ENCODE measurements around the gene RNF41. TPM values are rescaled to one million over a fixed set of nuclear protein-coding genes. Genes with fewer than 3 reads are reported as not detected.

RNF41 gene
- total and polyA plus RNA-seq, 3 donors from 2014 or later = 49.3 to 70.2 (median 63.7) TPM

DNA sequence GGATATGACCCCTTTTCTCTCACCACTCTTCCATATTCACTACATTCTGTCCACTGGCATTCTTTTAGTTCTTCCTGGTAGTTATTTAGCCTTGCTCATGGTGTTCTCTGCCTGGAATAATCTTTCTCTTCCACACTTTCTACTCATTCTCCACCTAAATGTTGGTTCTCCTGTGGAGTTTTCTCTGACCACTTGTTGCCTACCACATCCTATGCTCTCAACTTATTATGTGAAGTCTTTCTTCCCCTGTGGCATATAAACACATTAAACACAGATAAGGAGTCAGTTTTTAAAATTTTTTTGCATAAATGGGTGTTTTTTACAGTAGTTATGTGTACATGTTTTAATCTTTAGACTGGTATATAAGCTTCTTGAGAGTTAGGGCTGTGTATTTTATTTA is 29.1 kb downstream of the RNF41 start:
- Histone ChIP-seq H3K27me3 (no peaks in the 10 kb centered on the region), H3K27ac (no peak overlapping the region), H3K4me3 (no peak overlapping the region), H3K4me1 (peaks cover 14% of the 10 kb centered on the region), H3K9me3 (no peaks in the 10 kb centered on the region), H3K36me3 (ENCODE audit: low read depth, missing control alignments) (no peaks in the 10 kb centered on the region)
- no peak for TF ChIP-seq POLR2A (IDR thresholded peaks at IDR 0.05)
- TF ChIP-seq, protein P1, sequence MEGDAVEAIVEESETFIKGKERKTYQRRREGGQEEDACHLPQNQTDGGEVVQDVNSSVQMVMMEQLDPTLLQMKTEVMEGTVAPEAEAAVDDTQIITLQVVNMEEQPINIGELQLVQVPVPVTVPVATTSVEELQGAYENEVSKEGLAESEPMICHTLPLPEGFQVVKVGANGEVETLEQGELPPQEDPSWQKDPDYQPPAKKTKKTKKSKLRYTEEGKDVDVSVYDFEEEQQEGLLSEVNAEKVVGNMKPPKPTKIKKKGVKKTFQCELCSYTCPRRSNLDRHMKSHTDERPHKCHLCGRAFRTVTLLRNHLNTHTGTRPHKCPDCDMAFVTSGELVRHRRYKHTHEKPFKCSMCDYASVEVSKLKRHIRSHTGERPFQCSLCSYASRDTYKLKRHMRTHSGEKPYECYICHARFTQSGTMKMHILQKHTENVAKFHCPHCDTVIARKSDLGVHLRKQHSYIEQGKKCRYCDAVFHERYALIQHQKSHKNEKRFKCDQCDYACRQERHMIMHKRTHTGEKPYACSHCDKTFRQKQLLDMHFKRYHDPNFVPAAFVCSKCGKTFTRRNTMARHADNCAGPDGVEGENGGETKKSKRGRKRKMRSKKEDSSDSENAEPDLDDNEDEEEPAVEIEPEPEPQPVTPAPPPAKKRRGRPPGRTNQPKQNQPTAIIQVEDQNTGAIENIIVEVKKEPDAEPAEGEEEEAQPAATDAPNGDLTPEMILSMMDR (IDR thresholded peaks at IDR 0.05) = no peak
- intact Hi-C loops (cut with DNase I; ENCODE audit: low total_unique reads) = no loop called here
- no peak for DNase-seq

- intact Hi-C loops (cut with DNase I; ENCODE audit: low total_unique reads) = no loop called here
- Histone ChIP-seq H3K27me3 (no peaks in the 10 kb centered on the region), H3K27ac (peak overlapping the region; percentile 92 to 97), H3K4me3 (peak overlapping the region; percentile 80 to 89), H3K9me3 (no peaks in the 10 kb centered on the region), H3K36me3 (ENCODE audit: low read depth, missing control alignments) (no peaks in the 10 kb centered on the region), H3K4me1 (peaks cover 15% of the 10 kb centered on the region)
- TF ChIP-seq POLR2A (IDR thresholded peaks at IDR 0.05) = no peak
- TF ChIP-seq, protein P1 (IDR thresholded peaks at IDR 0.05) = no peak
- DNase-seq = no peak
- WGBS, 2 donors = 13 to 14% methylated on average over 9 of the region's 9 CpGs
Measured at GRCh38 chr12:56190695-56191155, 31.0 kb downstream of the RNF41 start.

- WGBS, 2 donors = 1% methylated on average over 40 to 42 of the region's 42 CpGs
- Histone ChIP-seq H3K36me3 (ENCODE audit: low read depth, missing control alignments) (no peaks in the 10 kb centered on the region), H3K9me3 (no peaks in the 10 kb centered on the region), H3K4me1 (peaks cover 15% of the 10 kb centered on the region), H3K27ac (peak overlapping the region; percentile 92 to 97), H3K4me3 (peak overlapping the region; percentile 80 to 89), H3K27me3 (no peaks in the 10 kb centered on the region)
- peak; percentile 89 for DNase-seq
- TF ChIP-seq, protein P1 (IDR thresholded peaks at IDR 0.05) = peak in 2 of 3 experiments; percentile 1 to 24
- no peak for TF ChIP-seq POLR2A (IDR thresholded peaks at IDR 0.05)
- intact Hi-C loops (cut with DNase I; ENCODE audit: low total_unique reads) = loop anchor here (2.0 kb wide), 1 partner anchor 71 kb away; the partner anchor contains the start of gene ZC3H10
Measured at GRCh38 chr12:56189918-56190694, 31.6 kb downstream of the RNF41 start.

DNA sequence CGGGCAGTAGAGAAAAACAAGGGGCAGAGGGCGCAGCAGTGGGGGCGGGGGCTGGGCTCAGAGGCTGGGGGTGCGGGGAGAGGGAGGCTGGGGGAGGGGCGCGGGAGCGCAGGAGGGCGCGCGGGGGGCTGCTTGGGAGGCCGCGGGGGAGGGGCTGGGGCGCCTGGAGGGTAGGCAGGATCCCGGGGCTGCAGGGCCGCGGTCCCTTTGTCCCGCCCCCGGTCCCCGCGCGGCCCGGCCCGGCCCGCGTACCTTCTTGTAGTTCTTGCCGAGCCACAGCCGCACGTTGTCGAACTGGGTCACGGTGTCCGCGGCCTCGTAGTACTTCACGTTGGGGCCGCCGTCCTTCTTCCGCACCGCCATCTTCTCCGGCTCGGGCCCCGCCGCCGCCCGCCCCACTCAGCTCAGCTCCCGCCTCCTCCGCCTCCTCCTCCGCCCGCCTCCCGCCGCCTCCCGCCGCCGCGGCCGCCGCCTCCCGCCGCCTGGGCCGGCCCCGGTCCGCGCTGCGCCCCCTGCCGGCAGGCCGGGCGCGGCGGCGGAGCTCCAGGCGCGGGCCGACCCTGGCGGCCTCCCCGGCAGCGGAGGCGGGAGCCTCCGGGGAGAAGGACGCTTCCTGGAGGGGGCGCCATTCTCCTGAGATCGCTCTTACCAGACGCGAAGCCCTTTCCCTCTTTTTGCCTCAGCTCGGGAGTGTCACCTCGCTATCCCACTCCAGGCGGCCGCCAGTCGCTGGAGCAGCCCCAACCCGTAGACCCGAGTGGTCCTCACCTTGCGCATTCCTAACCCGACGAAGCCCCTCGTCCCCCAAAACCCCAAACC is 32.4 kb downstream of the RNF41 start, which contains the start of gene SMARCC2:
Gene SMARCC2 (minus strand): TSS at position 385 of the 819 bp plus-strand sequence. CDS start 22 bp downstream, at position 363.
- Histone ChIP-seq H3K9me3 (no peaks in the 10 kb centered on the region), H3K4me1 (peaks cover 15% of the 10 kb centered on the region), H3K27me3 (no peaks in the 10 kb centered on the region), H3K4me3 (peak within 1 kb of the TSS; percentile 80 to 89), H3K36me3 (ENCODE audit: low read depth, missing control alignments) (no peaks in the 10 kb centered on the region), H3K27ac (peak within 1 kb of the TSS; percentile 92 to 97)
- DNase-seq = peak; percentile 91
- WGBS, 2 donors = 0 to 2% methylated on average over 11 to 65 of the region's 93 CpGs
- intact Hi-C loops (cut with DNase I; ENCODE audit: low total_unique reads) = loop anchor here (2.0 kb wide), 1 partner anchor 71 kb away; the partner anchor contains the start of gene ZC3H10
- TF ChIP-seq, protein P1 (IDR thresholded peaks at IDR 0.05) = peak; percentile 64 to 97 (median 68)
- TF ChIP-seq POLR2A (IDR thresholded peaks at IDR 0.05) = no peak

All from testis (tissue), 3 donors.